ENCODE results near the gene TRPV2. TPM values are rescaled to one million over a fixed set of nuclear protein-coding genes. Genes with fewer than 3 reads are reported as not detected.

The TRPV2 gene
- total and polyA plus RNA-seq, 9 of the 15 experiments (the other 6 are each of a cell fraction or from before 2014, with no cell fraction given): 10.0 to 97.5 (median 30.3) TPM

DNA sequence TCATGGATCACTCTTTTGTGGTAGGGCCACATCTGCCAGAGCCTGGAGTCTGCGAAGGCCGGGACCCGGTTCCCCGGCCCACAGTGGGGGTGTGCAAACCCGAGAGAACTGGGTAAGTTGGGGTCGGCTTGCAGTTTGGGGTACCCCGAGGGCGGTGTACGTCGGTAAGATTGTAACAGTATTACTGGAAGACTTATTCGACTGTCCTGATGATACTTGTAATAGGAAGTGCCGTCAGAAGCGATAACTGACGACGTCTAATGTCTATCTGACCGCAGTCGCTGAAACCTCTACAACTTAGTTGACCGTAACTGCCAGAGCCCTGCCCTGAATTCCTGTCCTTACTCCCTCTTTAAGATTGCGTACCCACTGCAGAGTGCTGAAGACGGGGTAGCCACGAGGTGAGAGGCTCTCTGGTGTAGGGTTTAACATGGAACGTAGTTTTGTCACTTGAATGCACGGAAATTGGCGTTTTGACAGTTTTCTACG lies 24.0 kb downstream of the TRPV2 start (continued):
- TF ChIP-seq, protein P1, sequence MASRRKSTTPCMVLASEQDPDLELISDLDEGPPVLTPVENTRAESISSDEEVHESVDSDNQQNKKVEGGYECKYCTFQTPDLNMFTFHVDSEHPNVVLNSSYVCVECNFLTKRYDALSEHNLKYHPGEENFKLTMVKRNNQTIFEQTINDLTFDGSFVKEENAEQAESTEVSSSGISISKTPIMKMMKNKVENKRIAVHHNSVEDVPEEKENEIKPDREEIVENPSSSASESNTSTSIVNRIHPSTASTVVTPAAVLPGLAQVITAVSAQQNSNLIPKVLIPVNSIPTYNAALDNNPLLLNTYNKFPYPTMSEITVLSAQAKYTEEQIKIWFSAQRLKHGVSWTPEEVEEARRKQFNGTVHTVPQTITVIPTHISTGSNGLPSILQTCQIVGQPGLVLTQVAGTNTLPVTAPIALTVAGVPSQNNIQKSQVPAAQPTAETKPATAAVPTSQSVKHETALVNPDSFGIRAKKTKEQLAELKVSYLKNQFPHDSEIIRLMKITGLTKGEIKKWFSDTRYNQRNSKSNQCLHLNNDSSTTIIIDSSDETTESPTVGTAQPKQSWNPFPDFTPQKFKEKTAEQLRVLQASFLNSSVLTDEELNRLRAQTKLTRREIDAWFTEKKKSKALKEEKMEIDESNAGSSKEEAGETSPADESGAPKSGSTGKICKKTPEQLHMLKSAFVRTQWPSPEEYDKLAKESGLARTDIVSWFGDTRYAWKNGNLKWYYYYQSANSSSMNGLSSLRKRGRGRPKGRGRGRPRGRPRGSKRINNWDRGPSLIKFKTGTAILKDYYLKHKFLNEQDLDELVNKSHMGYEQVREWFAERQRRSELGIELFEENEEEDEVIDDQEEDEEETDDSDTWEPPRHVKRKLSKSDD (conservative IDR thresholded peaks at IDR 0.05; ENCODE audit: low read length): no peak
- TF ChIP-seq TAF15 (IDR thresholded peaks at IDR 0.05; ENCODE audit: low read depth, low read length) (no peak), NEUROD1 (IDR thresholded peaks at IDR 0.05; ENCODE audit: borderline replicate concordance, low read depth, low read length, partially characterized antibody) (no peak), ZNF263 (CRISPR knock-in tag; IDR thresholded peaks at IDR 0.05; ENCODE audit: borderline replicate concordance) (no peak), SREBF2 (CRISPR knock-in tag; IDR thresholded peaks at IDR 0.05) (0 out of 2 replicates have a peak, but pooled peaks have one; percentile 27), KLF1 (tag; IDR thresholded peaks at IDR 0.05) (no peak), ZNF24 (IDR thresholded peaks at IDR 0.05) (no peak), RBM34 (IDR thresholded peaks at IDR 0.05; ENCODE audit: borderline replicate concordance, insufficient read depth, low read length) (no peak), SREBF1 (IDR thresholded peaks at IDR 0.05; ENCODE audit: borderline replicate concordance, low read depth, low read length) (no peak), CBX2 (IDR thresholded peaks at IDR 0.05; ENCODE audit: insufficient read depth, low read length, poor library complexity, severe bottlenecking) (no peak), POLR2G (IDR thresholded peaks at IDR 0.05; ENCODE audit: low read depth, low read length) (peak; percentile 8; the same call in 1 of the 2 replicates), MTA3 (IDR thresholded peaks at IDR 0.05; ENCODE audit: borderline replicate concordance) (no peak), ZNF696 (CRISPR knock-in tag; conservative IDR thresholded peaks at IDR 0.05) (no peak)
- TF ChIP-seq, protein P2, sequence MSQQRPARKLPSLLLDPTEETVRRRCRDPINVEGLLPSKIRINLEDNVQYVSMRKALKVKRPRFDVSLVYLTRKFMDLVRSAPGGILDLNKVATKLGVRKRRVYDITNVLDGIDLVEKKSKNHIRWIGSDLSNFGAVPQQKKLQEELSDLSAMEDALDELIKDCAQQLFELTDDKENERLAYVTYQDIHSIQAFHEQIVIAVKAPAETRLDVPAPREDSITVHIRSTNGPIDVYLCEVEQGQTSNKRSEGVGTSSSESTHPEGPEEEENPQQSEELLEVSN (IDR thresholded peaks at IDR 0.05; ENCODE audit: borderline replicate concordance in 1 of 2, extremely low read depth in 1 of 2, insufficient read depth in 1 of 2, insufficient read length in 1 of 2, low read depth in 1 of 2, low read length in 1 of 2, poor library complexity in 1 of 2, severe bottlenecking in 1 of 2): no peak
- TF ChIP-seq, protein P3, sequence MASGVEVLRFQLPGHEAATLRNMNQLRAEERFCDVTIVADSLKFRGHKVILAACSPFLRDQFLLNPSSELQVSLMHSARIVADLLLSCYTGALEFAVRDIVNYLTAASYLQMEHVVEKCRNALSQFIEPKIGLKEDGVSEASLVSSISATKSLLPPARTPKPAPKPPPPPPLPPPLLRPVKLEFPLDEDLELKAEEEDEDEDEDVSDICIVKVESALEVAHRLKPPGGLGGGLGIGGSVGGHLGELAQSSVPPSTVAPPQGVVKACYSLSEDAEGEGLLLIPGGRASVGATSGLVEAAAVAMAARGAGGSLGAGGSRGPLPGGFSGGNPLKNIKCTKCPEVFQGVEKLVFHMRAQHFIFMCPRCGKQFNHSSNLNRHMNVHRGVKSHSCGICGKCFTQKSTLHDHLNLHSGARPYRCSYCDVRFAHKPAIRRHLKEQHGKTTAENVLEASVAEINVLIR (CRISPR knock-in tag; IDR thresholded peaks at IDR 0.05): no peak
- TF ChIP-seq, protein P4, sequence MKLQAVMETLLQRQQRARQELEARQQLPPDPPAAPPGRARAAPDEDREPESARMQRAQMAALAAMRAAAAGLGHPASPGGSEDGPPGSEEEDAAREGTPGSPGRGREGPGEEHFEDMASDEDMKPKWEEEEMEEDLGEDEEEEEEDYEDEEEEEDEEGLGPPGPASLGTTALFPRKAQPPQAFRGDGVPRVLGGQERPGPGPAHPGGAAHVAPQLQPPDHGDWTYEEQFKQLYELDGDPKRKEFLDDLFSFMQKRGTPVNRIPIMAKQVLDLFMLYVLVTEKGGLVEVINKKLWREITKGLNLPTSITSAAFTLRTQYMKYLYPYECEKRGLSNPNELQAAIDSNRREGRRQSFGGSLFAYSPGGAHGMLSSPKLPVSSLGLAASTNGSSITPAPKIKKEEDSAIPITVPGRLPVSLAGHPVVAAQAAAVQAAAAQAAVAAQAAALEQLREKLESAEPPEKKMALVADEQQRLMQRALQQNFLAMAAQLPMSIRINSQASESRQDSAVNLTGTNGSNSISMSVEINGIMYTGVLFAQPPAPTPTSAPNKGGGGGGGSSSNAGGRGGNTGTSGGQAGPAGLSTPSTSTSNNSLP (IDR thresholded peaks at IDR 0.05; ENCODE audit: borderline replicate concordance, low read depth, low read length): no peak
- TF ChIP-seq, protein P5, sequence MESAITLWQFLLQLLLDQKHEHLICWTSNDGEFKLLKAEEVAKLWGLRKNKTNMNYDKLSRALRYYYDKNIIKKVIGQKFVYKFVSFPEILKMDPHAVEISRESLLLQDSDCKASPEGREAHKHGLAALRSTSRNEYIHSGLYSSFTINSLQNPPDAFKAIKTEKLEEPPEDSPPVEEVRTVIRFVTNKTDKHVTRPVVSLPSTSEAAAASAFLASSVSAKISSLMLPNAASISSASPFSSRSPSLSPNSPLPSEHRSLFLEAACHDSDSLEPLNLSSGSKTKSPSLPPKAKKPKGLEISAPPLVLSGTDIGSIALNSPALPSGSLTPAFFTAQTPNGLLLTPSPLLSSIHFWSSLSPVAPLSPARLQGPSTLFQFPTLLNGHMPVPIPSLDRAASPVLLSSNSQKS (CRISPR knock-in tag; IDR thresholded peaks at IDR 0.05): no peak
- TF ChIP-seq, protein P6, sequence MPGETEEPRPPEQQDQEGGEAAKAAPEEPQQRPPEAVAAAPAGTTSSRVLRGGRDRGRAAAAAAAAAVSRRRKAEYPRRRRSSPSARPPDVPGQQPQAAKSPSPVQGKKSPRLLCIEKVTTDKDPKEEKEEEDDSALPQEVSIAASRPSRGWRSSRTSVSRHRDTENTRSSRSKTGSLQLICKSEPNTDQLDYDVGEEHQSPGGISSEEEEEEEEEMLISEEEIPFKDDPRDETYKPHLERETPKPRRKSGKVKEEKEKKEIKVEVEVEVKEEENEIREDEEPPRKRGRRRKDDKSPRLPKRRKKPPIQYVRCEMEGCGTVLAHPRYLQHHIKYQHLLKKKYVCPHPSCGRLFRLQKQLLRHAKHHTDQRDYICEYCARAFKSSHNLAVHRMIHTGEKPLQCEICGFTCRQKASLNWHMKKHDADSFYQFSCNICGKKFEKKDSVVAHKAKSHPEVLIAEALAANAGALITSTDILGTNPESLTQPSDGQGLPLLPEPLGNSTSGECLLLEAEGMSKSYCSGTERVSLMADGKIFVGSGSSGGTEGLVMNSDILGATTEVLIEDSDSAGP (CRISPR knock-in tag; IDR thresholded peaks at IDR 0.05): no peak
